AG09309 (cell line): ENCODE results near the gene SMPD3.

Experiments used
- DNase-seq: peaks from one replicate; pipeline ENCODE4 v3.0.0-alpha.2; 2010; ENCODE audit warnings: low read depth
- H3K4me3 ChIP-seq: 2 replicates; pipeline ENCODE4 v1.5.1; 2011; ENCODE audit warnings: mild to moderate bottlenecking, low read depth, low read length, moderate library complexity; ENCODE audit not compliant: control insufficient read depth
- TF ChIP-seq, protein P1 (sequence below): IDR thresholded peaks from 2 replicates; pipeline ENCODE4 v1.5.1; 2011; ENCODE audit warnings: mild to moderate bottlenecking, low read depth, low read length, inconsistent platforms; ENCODE audit not compliant: insufficient read depth, control insufficient read depth; ENCODE audit errors: missing control alignments

The SMPD3 gene

DNA sequence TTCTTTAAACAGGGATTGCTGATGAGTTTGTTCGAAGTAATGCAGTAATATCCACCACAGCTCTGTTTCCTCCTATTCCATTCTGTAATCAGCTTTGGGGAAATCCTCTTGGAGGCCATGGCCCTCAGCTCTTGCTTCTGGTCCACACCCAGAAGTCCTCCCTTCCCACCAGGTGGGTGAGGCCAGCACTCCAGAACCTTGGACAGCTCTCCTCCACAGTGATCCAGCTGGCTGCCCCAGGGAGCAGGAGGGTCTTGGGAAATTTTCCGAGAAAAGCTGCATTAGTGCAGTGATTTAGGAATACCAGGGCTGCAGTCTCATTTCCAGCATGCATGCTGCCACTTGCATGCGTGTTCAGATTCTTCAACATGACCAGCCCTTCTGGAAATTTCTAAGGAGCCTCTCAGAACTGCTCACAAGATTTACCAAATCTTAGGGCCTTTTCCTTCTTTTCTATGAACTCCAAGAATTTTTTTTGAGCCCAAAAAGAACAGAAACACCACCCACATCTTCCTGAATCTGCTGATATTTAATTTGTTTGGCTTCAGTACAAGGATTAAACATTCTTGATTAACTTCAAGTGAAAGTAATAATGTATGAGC, 4.2 kb downstream of the SMPD3 start:
- DNase-seq = no peak
- TF ChIP-seq, protein P1, sequence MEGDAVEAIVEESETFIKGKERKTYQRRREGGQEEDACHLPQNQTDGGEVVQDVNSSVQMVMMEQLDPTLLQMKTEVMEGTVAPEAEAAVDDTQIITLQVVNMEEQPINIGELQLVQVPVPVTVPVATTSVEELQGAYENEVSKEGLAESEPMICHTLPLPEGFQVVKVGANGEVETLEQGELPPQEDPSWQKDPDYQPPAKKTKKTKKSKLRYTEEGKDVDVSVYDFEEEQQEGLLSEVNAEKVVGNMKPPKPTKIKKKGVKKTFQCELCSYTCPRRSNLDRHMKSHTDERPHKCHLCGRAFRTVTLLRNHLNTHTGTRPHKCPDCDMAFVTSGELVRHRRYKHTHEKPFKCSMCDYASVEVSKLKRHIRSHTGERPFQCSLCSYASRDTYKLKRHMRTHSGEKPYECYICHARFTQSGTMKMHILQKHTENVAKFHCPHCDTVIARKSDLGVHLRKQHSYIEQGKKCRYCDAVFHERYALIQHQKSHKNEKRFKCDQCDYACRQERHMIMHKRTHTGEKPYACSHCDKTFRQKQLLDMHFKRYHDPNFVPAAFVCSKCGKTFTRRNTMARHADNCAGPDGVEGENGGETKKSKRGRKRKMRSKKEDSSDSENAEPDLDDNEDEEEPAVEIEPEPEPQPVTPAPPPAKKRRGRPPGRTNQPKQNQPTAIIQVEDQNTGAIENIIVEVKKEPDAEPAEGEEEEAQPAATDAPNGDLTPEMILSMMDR = no peak
- H3K4me3 ChIP-seq = no peak overlapping the region

DNA sequence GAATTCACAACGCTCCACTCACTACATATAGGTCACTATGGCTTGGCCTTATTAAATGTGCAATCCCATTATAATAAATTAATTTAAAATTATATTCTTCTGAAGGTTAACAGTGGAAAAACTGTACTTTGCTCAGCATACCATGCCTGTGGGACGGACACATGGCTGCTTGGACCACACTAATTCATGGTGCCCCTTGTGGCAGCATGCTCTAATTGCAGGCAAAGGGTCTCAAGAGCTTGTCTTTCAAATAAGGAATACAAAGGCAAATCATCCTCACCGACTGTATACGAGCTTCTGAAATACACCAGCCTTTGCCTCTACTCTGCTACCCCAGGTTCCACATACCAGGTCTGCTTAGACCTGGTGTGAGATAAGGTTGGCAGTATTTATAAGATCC, 11.7 kb downstream of the SMPD3 start:
- DNase-seq = no peak
- TF ChIP-seq, protein P1 = peak; percentile 9

DNA sequence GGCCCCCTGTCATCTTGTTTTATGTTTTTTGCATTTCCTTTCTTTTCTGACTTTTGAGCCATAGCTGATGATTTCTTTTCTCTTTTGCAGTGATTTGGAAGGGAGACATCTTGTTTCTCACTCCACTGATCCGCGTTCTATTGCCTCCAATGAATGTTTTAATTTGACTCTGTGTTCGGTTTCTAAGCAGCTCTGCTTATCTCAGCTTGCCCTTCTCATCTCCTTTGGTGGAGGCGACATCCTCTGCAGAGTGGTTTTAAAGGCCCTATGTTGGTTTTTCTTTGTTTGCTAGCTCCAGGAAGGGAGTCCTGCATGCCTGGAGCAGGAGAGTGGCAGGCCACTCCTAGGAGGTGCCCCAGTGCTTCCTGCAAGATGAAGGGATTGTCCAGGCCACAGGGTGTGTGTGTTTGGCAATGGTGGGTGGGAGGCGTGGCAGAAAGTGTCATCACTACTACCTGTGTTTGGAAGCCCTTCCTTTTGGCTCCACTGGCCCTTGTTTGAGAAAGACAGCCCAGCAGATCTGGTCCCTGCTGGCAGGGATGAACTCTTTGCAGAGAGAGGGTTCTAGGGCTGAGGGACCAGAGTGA, 13.6 kb downstream of the SMPD3 start:
- DNase-seq = no peak
- TF ChIP-seq, protein P1 = no peak

More for the DNA sequence above, 11.7 kb downstream of the SMPD3 start:
- no peak overlapping the region for H3K4me3 ChIP-seq

DNA sequence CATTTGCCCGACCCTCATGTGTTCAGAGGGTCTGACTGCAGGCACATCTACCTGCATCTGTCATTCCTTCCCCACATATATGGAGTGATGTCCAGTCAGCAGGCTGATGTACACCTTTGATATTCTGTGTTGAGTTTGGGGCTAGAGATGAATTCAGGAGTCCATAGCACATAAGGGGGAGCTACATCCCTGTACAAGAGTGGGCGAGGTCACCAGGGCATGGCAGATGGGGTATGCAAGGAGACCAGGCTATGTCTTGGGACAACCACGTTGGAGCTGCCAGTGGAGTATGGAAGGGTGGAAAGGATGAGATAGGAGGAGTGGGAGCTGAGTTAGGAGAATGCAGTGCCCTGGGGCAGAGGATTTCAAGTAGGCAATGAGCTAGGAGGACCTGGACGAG, 15.0 kb downstream of the SMPD3 start:
- TF ChIP-seq, protein P1 = no peak
- no peak for DNase-seq
- H3K4me3 ChIP-seq = no peak overlapping the region

More for the DNA sequence above, 13.6 kb downstream of the SMPD3 start:
- no peak overlapping the region for H3K4me3 ChIP-seq

DNA sequence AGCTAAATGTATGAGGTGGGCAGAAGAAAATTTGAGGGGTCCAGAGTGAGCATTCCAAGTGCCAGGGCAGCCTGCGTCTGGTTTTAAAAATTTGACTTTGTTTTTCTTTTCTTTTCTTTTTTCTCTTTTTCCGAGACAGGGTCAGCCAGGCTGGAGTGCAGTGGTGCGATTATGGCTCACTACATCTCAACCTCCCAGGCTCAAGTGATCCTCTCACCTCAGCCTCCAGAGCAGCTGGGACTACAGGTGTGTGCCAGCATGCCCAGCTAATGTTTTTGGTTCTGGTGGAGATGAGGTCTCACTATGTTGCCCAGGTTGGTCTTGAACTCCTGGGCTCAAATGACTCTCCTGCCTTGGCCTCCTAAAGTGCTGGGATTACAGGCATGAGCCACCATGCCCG, 15.6 kb downstream of the SMPD3 start:
- DNase-seq = no peak
- TF ChIP-seq, protein P1 = no peak
- no peak overlapping the region for H3K4me3 ChIP-seq

DNA sequence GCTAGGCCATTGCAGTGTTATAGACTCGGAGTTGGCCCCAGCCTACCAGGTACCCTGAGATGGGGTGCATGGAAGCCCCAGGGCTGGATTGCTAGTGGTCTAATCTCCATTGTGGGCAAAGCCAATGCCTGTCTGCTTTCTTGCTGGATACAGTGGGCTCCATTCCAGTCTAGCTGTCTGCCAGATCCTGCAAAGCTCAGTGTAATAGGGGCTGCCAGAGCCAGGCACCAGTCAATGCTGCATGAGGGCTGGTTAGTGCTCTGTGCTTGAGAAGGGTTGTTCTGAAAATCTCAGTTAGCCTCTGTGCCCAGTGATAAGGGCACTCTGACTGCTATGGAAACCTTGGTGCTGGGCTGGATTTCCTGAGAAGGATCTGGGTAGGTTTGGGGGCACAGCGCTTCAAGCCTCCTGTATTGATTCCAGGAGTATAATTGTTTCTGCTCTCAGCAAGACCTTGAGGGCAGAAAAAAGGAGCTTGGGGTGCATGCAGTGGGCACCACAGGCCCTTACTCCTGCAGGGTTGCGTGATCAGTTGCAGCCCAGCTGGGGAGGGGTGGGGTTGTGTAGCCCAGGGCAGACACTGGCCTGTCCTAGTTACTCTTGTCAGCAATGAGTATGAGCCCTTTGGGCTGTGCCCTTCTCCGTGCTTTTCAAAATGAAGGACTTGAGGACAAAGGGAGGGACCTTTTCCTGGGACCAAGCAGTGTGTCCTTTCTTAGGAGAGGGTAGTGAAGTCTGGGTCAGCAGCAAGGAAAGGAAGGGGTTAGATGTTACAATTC, 19.0 kb downstream of the SMPD3 start:
- no peak overlapping the region for H3K4me3 ChIP-seq
- DNase-seq = no peak
- TF ChIP-seq, protein P1 = no peak
